HG03520 (cell line): ENCODE measurements around the gene SMCO3.

ENCODE experiments used
- ATAC-seq: cut with Tn5 transposase; IDR thresholded peaks from one replicate; pipeline ENCODE4 v1.9.1; 2021; ENCODE audit warnings: mild to moderate bottlenecking, moderate library complexity; ENCODE audit not compliant: unreplicated experiment

Gene SMCO3

DNA sequence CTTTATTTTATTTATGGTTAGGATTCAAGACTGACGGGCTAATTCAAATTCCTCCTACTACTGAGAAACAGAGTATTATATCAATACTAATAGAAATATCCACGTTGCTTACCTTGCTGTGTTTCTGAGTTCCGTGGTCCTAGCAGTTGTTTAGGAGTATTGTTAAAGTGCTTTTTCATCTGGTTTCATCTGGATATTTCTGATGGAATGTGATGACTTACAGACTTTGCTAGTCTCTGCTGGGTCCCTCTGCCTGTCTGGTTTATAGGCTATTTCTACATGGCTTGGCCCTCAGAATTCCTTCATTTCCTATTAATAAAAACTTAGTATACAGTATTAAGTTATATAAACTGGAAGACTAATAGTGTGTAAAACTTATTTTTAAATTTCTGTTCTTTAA, at the start of gene SMCO3:
TSS of gene SMCO3 (minus strand) at position 169 of the 400 bp plus-strand sequence. CDS start 7,502 bp downstream, outside the sequence.
- ATAC-seq, result no peak

DNA sequence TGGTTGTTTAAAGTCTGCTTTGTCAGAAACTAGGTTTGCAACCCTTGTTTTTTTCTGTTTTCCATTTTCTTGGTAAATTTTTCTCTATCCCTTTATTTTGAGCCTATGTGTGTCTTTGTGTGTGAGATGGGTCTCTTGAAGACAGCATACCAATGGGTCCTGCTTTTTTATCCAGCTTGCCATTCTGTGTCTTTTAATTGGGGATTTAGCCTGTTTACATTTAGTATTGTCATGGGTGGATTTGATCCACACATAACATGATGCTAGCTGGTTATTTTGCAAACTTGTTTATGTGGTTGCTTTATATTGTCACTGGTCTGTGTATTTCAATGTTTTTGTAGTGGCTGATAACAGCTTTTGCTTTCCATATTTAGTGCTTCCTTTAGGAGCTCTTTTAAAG, 46.5 kb upstream of the SMCO3 start:
- no peak for ATAC-seq

DNA sequence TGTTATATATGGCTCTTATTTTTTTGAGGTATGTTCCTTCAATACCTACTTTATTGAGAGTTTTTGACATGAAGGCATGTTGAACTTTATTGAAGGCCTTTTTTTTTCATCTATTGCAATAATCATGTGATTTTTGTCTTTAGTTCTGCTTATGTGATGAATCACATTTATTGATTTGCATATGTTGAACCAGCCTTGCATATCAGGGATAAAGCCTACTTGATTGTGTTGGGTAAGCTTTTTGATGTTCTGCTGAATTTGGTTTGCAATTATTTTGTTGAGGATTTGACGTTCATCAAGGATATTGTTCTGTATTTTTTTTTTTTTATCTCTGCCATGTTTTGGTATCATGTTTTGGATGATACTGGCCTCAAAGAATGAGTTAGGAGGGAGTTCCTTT, 44.5 kb upstream of the SMCO3 start:
- ATAC-seq, result no peak

DNA sequence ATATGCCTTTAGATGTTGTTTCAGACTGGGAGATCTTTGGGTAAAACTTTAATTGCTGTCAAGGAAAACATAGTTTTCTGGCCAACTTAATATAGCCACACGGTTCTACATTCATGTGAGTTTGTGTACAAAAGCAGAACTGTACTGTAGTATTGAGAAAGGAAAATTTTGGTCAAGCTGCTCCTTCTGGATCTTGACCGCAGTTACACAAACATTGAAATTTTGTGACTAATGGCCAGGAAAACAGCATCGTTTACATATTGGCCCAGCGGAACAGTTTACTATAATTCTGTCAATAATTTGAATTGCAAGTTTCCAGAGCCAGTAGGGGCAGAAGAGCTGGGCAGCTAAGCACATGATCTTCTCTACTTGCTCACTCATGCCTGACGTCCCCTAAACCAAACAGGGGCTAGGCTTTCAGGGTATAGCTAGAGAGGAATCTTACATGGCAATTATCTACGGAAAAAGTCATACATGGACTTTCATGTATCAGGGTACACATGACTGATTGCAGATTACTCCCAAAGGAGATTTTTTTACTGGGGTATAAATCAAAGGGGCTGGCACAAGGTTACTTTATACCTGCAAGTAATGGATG, 40.7 kb upstream of the SMCO3 start:
- no peak for ATAC-seq

DNA sequence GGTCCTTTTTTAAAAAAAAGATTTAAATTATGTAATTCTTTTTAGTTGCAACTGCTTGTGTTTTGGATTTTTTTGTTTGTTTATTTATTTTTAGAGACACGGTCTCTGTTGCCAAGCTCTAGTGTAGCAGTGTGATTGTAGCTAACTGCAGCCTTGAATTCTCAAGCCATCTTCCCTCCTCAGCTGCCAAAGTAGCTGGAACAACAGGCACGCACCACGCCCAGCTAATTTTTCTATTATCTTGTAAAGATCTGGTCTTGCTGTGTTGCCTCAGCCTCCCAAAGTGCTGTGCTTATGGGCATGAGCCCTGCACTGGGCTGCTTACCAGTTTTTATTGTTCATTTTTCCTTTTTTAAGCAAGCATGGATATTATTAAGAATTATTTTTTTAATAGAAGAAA, 40.0 kb upstream of the SMCO3 start:
- no peak for ATAC-seq

DNA sequence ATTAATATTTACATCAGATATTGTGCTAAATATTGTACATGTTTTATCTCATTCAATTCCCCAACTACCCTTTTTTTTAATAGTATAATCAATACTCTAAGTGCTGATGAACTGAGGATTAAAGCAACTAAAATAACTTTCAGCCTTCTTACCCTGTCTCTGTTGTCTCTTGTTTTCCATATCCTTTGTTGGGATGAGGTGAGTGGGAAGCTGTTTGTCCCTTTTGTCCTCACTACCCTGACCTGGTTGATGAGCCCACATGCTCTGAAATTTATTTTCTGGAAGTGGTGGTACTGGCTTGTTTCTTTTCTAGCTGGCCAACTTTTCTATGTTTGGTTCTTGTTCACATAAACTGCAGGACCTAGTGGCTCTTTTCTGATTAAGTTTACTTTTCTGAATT, 38.9 kb upstream of the SMCO3 start:
- no peak for ATAC-seq

DNA sequence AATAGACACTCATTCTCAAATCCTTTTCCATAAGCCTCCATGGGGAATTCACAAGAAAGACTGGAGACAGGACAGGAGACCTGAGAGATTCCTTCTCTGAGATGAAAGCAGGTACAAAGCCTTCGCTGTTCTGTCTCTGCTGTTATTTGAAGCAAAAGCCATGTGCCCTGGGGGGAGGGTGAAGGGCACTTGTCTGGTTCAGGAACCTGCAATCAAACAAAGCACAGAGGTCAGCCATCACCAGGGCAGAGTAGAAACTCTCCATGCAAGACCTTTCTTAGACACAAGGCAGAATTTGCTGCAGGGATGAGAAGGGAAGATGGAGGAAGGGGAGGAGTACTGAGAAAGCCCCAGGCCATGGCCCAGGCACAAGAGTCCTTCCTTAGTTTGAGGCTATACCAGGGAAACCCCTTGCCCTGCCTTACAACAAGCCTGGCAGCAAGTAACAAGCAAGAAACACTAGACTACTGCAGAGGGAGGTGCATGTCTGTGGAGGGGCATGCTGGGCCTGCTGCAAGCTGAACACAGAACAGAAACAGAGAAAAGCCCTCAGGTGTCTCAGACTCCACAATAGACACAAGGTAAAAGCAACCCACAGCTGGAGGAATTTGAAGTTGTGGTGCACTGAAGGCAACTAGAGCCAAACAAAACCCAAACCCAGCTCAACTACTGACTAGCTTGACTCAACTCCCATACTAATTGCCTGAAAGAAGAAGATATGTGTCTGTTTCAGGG, 37.1 kb upstream of the SMCO3 start:
- ATAC-seq, result peak; percentile 60

DNA sequence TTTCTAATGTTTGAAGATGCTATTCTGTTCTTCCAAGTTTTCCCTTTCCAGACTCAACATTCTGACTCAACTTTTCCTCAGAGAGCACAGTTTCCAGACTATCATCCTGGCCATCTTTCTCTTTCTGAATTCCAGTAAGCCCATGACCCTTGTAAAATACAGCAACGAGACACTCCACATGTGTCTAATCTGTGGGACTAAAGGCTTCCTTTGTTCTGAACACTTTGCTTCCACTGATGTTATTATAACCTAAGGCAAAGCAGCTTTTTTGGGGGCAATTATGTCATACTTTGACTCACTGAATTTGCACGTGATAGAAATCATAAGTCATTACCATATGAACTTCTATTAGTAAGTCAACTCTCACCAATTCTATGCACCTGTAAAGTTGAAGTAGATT, 35.7 kb upstream of the SMCO3 start:
- no peak for ATAC-seq

DNA sequence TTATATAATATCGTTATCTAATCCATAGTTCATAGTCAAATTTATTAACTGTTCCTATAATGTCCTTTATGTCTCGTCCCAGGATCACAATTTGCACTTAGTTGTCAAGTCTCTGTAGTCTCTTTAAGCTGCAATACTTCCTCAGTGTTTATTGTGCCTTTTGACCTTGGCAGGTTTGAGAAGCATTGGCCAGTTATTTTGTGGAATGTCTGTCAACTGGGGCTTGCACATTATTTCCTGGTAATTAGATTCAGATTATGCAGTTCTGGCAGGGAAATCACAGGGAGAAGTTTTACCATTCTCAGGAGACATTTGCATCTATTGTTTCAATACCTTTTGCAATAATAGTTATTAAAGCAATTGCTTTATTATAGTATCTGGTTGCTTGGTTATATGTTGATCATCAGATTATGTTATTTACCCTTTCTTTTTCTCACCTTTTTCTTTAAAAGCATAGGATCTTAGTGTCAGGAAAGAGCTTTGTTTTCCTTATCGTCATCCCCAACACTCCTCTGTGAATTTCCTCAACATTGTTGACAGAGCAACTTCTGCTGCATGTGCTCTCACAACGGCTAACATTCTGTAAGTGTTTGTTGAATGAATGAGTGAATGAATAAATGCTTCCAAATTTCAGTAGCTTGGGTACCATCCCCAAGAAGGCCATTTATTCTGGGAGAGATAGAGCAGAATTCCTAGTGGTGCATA, 33.0 kb upstream of the SMCO3 start:
- ATAC-seq, result no peak

DNA sequence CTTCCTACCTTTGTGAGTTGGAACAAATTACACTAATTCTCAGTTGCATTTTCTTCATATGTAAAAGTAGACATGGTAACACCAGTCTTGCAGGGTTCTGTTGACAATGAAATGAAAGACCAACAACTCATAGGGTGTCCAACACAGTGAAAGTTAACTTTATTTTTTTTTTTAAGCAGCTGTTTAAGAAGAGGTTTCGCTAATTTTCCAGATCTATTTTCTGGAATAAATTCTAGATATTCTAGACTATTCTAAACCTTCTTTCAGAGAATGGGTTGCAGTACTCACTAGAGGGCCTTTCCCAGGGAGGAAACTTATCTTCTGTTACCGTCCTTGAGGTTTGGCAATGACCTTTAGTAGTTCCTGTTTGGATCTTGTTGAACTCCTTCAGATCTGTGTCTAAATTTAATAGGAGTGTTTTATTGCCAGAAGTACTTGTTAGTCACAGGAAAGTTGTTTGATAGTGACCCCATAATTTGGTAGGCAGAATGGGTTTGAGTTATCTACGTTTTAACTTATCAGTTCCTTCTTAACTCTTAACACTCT, 32.1 kb upstream of the SMCO3 start:
- ATAC-seq, result no peak

DNA sequence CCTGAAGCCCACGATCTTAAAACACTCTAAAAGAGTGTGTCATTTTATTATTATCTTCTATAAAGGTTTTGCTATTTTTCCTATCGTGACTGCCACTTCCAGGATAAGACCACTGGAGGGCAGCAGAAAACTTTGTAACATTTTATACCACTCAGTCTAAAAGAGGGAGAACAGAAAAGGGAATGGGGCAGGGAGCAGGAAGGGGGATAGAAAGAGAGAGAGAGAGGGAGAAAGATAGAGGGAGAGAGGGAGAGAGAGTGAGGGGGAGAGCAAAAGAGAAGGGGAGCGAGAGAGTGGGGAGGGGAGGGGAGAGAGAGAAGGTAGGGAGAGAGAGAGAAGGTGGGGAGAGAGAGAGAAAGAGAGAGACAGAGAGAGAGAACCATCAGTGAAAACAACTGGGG, 31.4 kb upstream of the SMCO3 start:
- ATAC-seq, result no peak

DNA sequence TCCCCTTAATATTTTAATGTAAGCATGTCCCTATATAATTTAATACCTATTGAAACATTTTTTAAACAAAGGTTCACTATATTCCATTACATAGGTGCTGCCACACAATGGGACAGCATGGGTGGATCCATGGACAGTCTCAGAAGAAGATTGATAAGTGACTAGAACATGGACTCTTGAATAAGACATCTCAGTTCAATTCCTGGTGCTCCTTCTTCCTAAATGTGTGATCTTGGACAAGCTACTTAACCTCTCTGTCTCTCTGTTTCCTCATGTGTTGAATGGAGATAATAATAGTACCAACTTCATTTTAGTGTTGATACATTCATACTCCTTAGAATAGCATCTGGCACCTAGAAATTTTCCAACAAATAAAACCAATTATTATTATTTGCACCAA, 30.4 kb upstream of the SMCO3 start:
- no peak for ATAC-seq

DNA sequence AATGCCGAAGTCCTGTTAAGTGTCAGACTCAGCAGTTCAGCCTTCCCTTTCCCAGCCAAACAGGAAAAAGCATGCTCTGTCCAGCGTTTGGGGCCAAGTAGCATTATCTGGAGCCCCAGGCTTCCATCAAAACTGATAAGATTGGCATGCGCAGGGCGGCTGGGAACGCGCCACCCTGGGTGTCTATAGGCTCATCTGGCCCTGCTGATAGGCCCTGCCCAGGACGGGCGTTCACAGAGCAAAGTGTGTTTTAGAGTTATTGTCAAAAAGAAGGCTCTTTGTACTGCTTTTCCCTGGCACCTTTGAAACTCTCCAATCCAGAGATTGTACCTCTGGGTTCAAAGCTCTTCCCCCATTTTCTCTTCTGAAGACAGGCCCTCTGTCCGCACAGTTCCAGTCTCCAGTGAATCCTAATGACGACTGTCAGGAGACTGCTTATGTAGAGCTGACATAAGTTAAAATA, 29.5 kb upstream of the SMCO3 start, which contains the start of gene ART4:
TSS of gene ART4 (minus strand) at position 102 of the 463 bp plus-strand sequence. CDS start 413 bp downstream, outside the sequence.
- no peak for ATAC-seq

DNA sequence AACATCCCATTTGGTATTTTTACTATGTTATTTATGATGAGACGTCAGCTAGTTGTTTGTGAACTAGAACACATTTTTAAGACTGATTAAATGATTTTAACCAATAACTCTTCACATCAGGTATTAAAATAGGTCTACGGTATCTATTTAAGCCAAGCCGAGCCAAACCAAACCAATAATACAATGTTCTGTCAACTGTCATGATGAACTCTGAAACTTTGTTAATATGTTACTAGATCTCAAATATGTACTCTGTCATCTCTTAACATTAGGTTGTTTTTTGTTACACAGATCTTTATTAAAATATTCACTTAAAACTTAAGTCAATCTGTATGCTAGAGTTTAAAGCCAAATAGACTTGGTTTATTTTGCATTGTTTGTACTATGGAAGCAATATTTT, 28.3 kb upstream of the SMCO3 start:
- no peak for ATAC-seq

DNA sequence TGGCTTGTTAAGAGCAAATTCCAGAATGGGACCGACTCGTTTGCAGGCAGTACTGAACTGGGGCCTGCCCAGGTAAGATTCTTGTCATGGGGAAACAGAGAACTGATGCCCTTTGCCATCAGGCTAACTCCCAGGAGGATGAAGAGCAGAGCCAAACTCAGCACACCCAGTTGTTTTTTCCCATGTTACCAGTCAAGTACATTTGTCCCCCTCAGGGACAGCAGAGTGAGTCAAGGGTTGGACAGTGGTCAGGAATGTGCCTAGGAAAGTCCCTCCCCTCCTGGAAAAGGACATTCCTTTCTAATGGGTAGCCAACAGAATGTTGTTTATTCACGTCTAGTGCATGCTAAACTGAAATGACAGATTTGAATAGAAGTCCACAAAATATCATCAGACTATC, 27.8 kb upstream of the SMCO3 start:
- no peak for ATAC-seq

DNA sequence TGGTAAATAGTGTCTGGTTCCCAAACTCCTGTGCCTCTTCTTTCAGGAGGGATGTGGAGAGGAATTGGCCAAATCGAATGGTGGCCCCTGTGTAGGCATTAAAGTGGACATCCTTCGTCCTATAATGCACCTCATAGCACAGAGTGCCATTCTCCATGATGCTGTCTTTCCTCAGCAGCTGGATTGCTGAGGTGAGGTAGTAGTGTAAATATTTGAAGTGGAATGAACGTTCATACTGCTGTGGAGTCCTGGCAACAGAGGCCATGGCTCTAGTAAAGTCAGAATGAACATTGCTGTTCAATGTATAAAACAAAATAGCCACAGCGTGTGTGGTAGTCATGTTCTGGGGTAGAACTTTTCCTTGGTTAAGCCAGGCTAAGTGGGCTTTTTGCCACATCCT, 26.6 kb upstream of the SMCO3 start:
- no peak for ATAC-seq

DNA sequence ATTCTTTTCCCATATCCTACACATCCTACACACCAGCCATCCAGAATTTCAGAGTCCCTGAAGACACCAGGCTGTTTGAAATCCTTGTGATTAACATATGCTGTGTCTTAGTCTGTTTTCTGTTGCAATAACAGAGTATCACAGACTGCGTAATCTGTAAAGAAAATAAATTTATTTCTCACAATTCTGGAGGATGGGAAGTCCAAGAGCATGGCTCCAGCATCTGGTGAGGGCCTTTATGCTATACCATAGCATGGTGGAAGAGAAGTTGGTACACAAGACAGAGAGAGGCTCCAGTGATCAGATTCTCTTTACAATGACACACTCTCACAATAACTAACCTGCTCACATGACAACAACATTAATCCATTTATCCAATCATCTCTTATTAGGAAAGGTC, 25.3 kb upstream of the SMCO3 start:
- no peak for ATAC-seq

DNA sequence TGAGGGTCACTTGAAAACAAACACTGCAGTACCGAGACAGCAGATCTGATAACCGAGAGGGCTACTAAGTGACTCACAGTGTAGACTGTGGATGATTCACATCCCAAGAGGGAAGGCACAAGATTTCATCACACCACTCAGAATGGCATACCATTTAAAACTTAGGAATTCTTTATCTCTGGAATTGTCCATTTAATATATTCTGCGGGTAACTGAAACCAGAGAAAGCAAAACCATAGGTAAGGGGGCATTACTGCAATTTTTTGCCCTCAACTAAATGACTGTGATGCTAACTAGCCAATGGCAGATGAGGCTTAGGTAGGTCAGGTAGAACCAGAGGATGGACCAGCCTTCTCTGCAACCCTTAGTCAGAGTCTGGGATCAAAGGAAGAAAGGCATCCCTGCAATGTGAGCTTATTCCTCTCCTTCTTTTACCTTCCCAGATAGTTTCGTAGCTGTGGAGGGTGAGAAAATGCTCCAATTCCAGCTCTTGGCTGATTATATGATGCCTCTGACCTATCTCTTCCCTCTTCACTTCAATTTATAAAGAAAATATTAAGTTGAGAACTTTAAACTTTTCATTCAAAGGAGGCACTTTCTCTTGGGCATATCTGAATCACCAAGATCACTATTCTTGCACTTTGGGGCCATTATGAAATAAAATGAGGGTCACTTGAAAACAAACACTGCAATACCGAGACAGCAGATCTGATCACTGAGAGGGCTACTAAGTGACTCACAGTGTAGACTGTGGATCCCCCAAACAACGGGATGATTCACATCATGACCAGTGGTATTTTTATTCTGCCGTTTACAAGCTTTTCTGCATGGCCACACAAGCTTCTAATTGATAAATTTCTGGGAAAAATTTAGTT, 22.6 kb upstream of the SMCO3 start:
- ATAC-seq, result no peak

DNA sequence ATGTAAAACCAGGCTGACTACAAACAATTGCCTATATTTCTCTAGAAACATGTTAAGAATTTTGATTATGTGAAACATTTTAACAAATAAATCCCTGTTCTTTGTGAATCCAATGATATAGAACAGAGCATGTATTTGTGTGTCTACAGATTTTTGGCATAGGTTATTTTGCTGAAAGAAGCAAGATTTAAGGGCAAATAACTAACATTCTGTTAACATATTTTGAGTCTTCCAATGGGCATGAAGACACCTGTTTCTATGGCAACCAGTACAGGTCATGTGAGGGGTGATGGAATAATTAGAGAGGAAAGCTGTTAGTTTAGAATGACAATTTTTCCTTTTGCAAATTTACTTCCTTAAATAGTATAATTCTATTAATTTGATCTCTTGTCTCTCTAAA, 20.5 kb upstream of the SMCO3 start:
- ATAC-seq, result no peak

DNA sequence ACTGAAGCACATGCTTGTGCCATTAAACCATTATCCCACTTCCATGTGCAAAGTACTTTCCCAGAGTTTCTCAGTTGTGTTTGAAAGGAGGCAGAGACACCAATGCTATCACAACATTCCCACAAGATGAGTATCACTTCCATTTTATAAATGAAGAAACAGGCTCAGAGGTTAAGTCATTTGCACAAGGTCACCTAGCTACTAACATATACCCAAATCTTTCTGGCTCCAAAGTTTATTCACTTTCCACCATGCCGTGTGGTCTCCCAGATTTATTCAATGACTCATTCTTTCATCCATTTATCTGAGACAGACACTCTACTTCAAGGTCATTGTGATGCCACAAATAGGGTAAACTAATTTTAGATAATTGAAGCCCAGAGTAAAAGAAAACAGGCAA, 20.0 kb upstream of the SMCO3 start:
- no peak for ATAC-seq

DNA sequence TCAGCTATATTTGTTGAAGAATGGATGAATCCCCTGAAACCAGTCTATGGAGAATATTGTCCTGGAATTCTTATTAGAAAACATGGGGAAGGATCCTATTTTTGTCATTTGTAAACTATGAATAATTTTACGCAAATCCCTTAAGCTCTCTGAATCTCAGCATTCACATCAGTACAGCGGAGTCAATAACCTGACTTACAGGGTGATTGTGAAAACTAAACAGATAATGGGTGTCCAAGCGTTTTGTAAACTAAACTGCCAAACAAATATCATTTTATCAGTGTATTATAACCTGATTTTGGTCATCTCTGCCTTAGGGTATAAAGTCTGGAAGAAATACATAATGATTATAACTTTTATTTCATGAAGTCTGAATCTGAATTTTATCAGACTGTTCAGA, 19.4 kb upstream of the SMCO3 start:
- no peak for ATAC-seq
